GM12872 (cell line): ENCODE results near the gene LRCH4.
A peak's percentile ranks its signal among the peaks of the same experiment; 100 is the strongest.

ENCODE experiments used
- TF ChIP-seq, protein P1 (sequence below): IDR thresholded peaks from 3 replicates; pipeline ENCODE4 v1.5.1; 2011; ENCODE audit warnings: low read depth, mild to moderate bottlenecking, low read length, moderate library complexity; ENCODE audit not compliant: insufficient read depth

Gene LRCH4

GRCh38 chr7:100623951-100624824 is 38.3 kb upstream of the LRCH4 start:
- TF ChIP-seq, protein P1, sequence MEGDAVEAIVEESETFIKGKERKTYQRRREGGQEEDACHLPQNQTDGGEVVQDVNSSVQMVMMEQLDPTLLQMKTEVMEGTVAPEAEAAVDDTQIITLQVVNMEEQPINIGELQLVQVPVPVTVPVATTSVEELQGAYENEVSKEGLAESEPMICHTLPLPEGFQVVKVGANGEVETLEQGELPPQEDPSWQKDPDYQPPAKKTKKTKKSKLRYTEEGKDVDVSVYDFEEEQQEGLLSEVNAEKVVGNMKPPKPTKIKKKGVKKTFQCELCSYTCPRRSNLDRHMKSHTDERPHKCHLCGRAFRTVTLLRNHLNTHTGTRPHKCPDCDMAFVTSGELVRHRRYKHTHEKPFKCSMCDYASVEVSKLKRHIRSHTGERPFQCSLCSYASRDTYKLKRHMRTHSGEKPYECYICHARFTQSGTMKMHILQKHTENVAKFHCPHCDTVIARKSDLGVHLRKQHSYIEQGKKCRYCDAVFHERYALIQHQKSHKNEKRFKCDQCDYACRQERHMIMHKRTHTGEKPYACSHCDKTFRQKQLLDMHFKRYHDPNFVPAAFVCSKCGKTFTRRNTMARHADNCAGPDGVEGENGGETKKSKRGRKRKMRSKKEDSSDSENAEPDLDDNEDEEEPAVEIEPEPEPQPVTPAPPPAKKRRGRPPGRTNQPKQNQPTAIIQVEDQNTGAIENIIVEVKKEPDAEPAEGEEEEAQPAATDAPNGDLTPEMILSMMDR: no peak

DNA sequence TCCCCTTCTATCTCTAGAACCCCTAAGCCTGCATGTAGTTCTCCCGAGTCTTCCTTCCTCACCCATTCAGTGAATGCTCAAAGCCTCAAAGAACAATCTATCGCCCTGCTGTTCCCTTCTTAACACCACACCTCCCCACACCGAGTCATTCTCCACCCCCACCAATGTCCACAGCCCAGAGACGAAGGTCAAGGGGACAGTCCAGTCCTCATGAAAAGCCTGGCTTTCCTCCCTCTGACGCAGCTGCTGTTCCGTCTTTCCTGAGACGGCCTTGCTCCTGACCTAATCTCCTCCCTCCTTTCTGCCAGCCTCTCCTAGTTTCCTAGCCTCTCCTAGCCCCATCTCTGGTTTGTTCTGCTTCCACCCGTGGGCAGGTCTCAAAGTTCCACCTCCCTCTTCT is 35.6 kb upstream of the LRCH4 start:
- TF ChIP-seq, protein P1: no peak

- TF ChIP-seq, protein P1: no peak
Measured at GRCh38 chr7:100620804-100621203, 34.9 kb upstream of the LRCH4 start.

- TF ChIP-seq, protein P1: no peak
Measured at GRCh38 chr7:100620239-100620638, 34.3 kb upstream of the LRCH4 start.

DNA sequence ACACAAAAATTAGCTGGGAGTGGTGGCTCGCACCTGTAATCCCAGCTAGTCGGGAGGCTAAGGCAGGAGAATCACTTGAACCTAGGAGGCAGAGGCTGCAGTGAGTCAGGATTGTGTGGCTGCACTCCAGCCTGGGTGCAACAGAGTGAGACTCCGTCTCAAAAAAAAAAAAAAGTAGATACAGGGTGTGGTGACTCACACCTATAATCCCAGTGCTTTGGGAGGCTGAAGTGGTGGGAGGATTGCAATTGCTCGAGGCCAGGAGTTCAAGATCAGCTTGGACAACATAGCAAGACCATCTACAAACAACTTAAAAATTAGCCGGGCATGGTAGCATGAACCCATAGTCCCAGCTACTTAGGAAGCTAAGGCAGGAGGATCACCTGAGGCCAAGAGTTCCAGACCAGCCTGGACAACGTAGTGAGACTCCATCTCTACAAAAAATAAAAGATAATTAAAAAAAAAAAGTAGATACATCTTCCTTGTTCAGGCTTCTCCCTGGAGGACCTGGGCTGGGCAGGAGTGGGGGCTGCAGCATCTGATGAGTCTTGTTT is 28.5 kb upstream of the LRCH4 start:
- TF ChIP-seq, protein P1: no peak

- TF ChIP-seq, protein P1: no peak
Measured at GRCh38 chr7:100613412-100614175, 27.7 kb upstream of the LRCH4 start.

- TF ChIP-seq, protein P1: peak; percentile 32; the same call in 2 of the 3 replicates
Measured at GRCh38 chr7:100612730-100613390, 26.9 kb upstream of the LRCH4 start.
